ENCODE data around the gene ERO1B.

Gene ERO1B

DNA sequence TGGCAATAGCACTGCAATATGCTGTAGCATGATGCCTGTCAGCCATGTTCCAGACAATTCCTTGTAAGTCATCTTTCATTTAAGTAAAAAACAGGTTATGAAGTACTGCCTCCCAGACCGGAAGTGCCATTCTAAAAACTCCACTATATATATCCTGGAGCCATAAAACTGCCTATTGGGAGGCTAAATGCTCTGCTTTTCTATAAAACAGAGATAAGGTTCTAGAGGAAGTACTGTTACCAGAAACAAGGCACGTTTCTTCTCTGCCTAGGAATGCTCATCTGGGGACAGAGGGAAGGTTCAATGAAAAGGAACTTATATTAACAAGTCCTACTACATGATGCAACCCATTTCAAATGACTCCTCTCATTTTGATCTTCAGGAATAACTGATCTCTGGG is 72.6 kb downstream of the ERO1B start:
- DNase-seq (ENCODE audit: extremely low read depth, low read depth) = no peak
- TF ChIP-seq, protein P1, sequence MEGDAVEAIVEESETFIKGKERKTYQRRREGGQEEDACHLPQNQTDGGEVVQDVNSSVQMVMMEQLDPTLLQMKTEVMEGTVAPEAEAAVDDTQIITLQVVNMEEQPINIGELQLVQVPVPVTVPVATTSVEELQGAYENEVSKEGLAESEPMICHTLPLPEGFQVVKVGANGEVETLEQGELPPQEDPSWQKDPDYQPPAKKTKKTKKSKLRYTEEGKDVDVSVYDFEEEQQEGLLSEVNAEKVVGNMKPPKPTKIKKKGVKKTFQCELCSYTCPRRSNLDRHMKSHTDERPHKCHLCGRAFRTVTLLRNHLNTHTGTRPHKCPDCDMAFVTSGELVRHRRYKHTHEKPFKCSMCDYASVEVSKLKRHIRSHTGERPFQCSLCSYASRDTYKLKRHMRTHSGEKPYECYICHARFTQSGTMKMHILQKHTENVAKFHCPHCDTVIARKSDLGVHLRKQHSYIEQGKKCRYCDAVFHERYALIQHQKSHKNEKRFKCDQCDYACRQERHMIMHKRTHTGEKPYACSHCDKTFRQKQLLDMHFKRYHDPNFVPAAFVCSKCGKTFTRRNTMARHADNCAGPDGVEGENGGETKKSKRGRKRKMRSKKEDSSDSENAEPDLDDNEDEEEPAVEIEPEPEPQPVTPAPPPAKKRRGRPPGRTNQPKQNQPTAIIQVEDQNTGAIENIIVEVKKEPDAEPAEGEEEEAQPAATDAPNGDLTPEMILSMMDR (IDR thresholded peaks at IDR 0.05; ENCODE audit: low read depth, low read length) = no peak

- TF ChIP-seq, protein P1 (IDR thresholded peaks at IDR 0.05; ENCODE audit: low read depth, low read length) = no peak
- DNase-seq (ENCODE audit: extremely low read depth, low read depth) = no peak
These were observed 74.2 kb downstream of the ERO1B start for GRCh38 chr1:236207569-236207968.

DNA sequence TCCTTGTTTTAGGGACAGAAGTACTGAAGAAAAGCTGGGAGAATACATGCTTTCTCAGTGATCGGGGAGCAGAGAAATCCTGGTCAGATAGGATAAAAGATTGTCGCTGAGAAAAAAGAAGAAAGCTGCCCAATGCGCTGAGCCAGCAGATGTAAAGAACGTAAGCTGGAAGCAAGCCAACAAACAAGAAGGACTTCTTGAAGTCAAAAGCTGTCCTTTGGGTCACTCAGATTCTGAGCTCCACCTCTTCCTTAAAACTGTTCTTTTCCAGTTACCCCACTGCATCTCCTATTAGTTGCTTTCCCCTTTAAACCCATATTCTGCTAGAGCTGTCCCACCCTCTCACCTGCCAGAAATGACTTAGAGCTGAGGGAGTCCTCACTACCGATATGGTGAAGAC is 74.6 kb downstream of the ERO1B start:
- no peak for DNase-seq (ENCODE audit: extremely low read depth, low read depth)
- TF ChIP-seq, protein P1 (IDR thresholded peaks at IDR 0.05; ENCODE audit: low read depth, low read length) = no peak

- no peak for DNase-seq (ENCODE audit: extremely low read depth, low read depth)
- TF ChIP-seq, protein P1 (IDR thresholded peaks at IDR 0.05; ENCODE audit: low read depth, low read length) = no peak
These were observed 75.2 kb downstream of the ERO1B start for GRCh38 chr1:236206548-236206947.

GRCh38 chr1:236204656-236205055 is 77.1 kb downstream of the ERO1B start:
- DNase-seq (ENCODE audit: extremely low read depth, low read depth) = no peak
- TF ChIP-seq, protein P1 (IDR thresholded peaks at IDR 0.05; ENCODE audit: low read depth, low read length) = no peak

DNA sequence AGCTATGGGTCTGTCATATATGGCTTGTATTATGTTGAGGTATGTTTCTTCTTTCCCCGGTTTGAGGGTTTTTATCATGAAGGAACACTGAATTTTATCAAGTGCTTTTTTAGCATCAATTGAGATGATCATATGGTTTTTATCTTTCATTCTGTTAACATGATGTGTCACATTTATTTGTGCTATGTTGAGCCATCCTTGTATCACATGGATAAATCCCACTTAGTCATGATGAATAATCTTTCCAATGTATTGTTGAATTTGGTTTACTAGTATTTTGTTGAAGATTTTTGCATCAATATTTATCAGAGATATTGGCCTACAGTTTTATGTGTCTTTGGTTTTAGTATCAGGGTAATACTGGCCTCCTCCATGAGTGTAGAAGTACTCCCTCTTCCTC is 77.7 kb downstream of the ERO1B start:
- TF ChIP-seq, protein P1 (IDR thresholded peaks at IDR 0.05; ENCODE audit: low read depth, low read length) = no peak

DNA sequence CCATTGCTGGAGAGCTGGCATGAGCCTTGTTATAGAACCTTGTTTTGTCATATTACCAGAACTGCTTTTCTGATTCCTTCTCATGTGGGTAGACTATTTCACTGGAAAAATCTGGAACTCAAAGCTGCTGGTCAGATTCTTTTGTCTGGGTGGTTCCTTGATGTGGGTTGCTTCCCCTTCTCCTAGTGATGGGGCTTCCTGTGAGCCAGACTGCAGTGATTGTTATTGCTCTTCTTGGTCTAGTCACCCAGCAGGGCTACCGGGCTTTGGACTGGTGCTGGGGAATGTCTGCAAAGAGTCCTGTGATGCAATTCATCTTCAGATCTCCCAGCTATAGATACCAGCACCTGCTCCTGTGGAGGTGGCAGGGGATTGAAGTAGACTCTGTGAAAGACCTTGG is 80.0 kb downstream of the ERO1B start:
- TF ChIP-seq, protein P1 (IDR thresholded peaks at IDR 0.05; ENCODE audit: low read depth, low read length) = no peak
- DNase-seq (ENCODE audit: extremely low read depth, low read depth) = no peak

More for the DNA sequence above, 77.7 kb downstream of the ERO1B start:
- DNase-seq (ENCODE audit: extremely low read depth, low read depth) = no peak

All from AG09319 (cell line).